Heart right ventricle (tissue), 16 donors: ENCODE measurements around the gene CCZ1. TPM values are rescaled to one million over a fixed set of nuclear protein-coding genes. Genes with fewer than 3 reads are reported as not detected.
"Not testable (repeated sequence)": the region's sequence is repeated elsewhere in the genome, so short reads cannot be mapped to it uniquely, and the experiment has no call there.

Experiments used
- ATAC-seq, 8 donors: fragments of 200-7000 bp; cut with Tn5 transposase; one replicate each; pipeline ENCODE4 v1.9.1; 2020; ENCODE audit warnings: mild to moderate bottlenecking in 8 of 8, moderate library complexity in 8 of 8, moderate number of reproducible peaks in 1 of 8
- DNase-seq, 2 donors: peaks; one replicate each; pipeline ENCODE4 v3.0.0-alpha.2; 2020
- H3K27ac ChIP-seq, 10 donors: fragments of 200-600 bp; sonication (generic) in 2 of 10; one replicate each; pipeline versions ENCODE4 v1.5.0 to v1.8.0; 2020 to 2022; ENCODE audit warnings: mild to moderate bottlenecking in 3 of 10
- H3K27me3 ChIP-seq, 7 donors: fragments of 200-600 bp; one replicate each; pipeline ENCODE4 v1.8.0; 2021 to 2022; ENCODE audit warnings: mild to moderate bottlenecking in 2 of 7
- H3K36me3 ChIP-seq, 9 donors: fragments of 200-600 bp; sonication (generic) in 1 of 9; one replicate each; pipeline versions ENCODE4 v1.5.0 to v1.8.0; 2020 to 2022; ENCODE audit warnings: mild to moderate bottlenecking in 2 of 9
- H3K4me1 ChIP-seq, 9 donors: fragments of 200-600 bp; sonication (generic) in 1 of 9; one replicate each; pipeline versions ENCODE4 v1.5.0 to v1.8.0; 2020 to 2022; ENCODE audit warnings: mild to moderate bottlenecking in 4 of 9
- H3K4me3 ChIP-seq, 10 donors: fragments of 200-600 bp; sonication (generic) in 2 of 10; one replicate each; pipeline versions ENCODE4 v1.5.0 to v1.8.0; 2020 to 2022; ENCODE audit warnings: mild to moderate bottlenecking in 7 of 10, moderate library complexity in 2 of 10
- H3K9me3 ChIP-seq, 11 donors: fragments of 200-600 bp in 10 of 11; sonication (generic) in 2 of 11; one replicate each; pipeline versions ENCODE4 v1.5.0 to v1.8.0; 2013 to 2022; ENCODE audit warnings: mild to moderate bottlenecking in 2 of 11, control low read depth in 1 of 11, moderate library complexity in 1 of 11
- WGBS, 2 donors: extraction: QIAGEN DNeasy Blood & Tissue Kit; methylation state at CpG; one replicate each; pipeline ENCODE4 v1.1.7; 2013; ENCODE audit warnings: inconsistent platforms in 1 of 2; 5-methylcytosine and 5-hydroxymethylcytosine counted together
- intact Hi-C, 10 donors: fragments of 100-400 bp; cut with DNase I; formaldehyde crosslinking; loops; one replicate each; pipeline versions ENCODE4 v1.11.1 to v1.14.2; 2022
- polyA plus RNA-seq, 2 donors: library from polyadenylated mRNA; stranded (reverse); fragments of 200-250 nt; gene quantifications; one replicate each; pipeline ENCODE4 v1.2.3, GENCODE V29; 2013
- total RNA-seq, 10 donors: library from RNA; stranded (reverse); fragmentation: NEBNext Ultra II Directional in 3 of 10; extraction: Animal tissue kit (Norgen Biotek cat#: 25700) in 3 of 10; gene quantifications; one replicate each; pipeline versions ENCODE4 v1.2.1 to v1.2.4, GENCODE V29; 2021 to 2023
- donor health status: Arrhythmogenic right ventricular cardiomyopathy.
- donor health status: ischemic (EF 13 %, LVEDD 7.1; RV severe dilation, severe dysfunction).
- donor health status: healthy with polysubstance abuse.
- donor health status: DM: no; HTN: yes; CAD: no.
- donor health status: DM: no; HTN: no; CAD: no.
- donor health status: ischemic (EF 25% LVEDD 6.9; RV normal size, moderate dysfunction).
- donor health status: ischemic (EF 25% LVEDD 5.7; RV mildly dilated, moderate dysfunction).
- donor health status: healthy.
- donor health status: DM: yes; HTN: yes; CAD: no.
- donor health status: Ischemic cardiomyopathy.
- donor health status: ischemic (EF 35%, LVEDD 5.7; RV mildly dilated, moderate dysfunction).
- donor health status: nonischemic (EF 11% LVEDD 7.7; RV severe dilation, severe dysfunction).
- donor health status: DM: yes; HTN: yes; CAD: no.
- donor health status: PGD.
- donor health status: ischemic (EF 29% LVEDD 5.4; RV normal size, mild dysfunction).
- donor health status: nonischemic (EF 23%, LVEDD 6.1; RV moderate dilation, normal function).

CCZ1 gene
- total and polyA plus RNA-seq, 12 donors: 36.7 to 73.4 (median 51.9) TPM

- H3K9me3 ChIP-seq, H3K36me3 ChIP-seq, H3K4me1 ChIP-seq, intact Hi-C loops, H3K27ac ChIP-seq, H3K27me3 ChIP-seq, DNase-seq: not testable (repeated sequence)
- ATAC-seq: peak; percentile 54 to 80 (median 72)
- peak within 1 kb of the TSS in 2 of 10 donors; percentile 14 to 27 for H3K4me3 ChIP-seq
- WGBS, 2 donors: 5 to 7% methylated on average over 9 to 21 of the region's 43 CpGs
These were observed 71.9 kb downstream of the CCZ1 start, which contains the start of gene RSPH10B for GRCh38 chr7:5970347-5970911. TSS of gene RSPH10B (minus strand) at chr7:5970689. CDS start at chr7:5967116, 3,573 bp downstream.

- intact Hi-C loops, H3K9me3 ChIP-seq, DNase-seq, H3K4me3 ChIP-seq, H3K4me1 ChIP-seq, H3K27me3 ChIP-seq, H3K27ac ChIP-seq: not testable (repeated sequence)
- peaks cover 0 to 12% (median 0%) of the 10 kb centered on the region in 9 donors for H3K36me3 ChIP-seq
- peak in 1 of 8 donors; percentile 25 for ATAC-seq
- no CpG with 5 or more reads among the region's 8 CpGs for WGBS, 2 donors
These were observed 75.0 kb downstream of the CCZ1 start for GRCh38 chr7:5973580-5973979.

Other genes with a start within 250 kb of the CCZ1 start
- gene RNF216, start 117.1 kb upstream of the CCZ1 start, total RNA-seq: 10 to 100 TPM; 21.1 to 31.5 (median 26.3) TPM
- 10 to 100 TPM; 12.8 to 13.5 TPM for gene RNF216, start 117.1 kb upstream of the CCZ1 start, polyA plus RNA-seq
- not detected for gene OCM, start 17.9 kb upstream of the CCZ1 start, total RNA-seq
- gene OCM, start 17.9 kb upstream of the CCZ1 start, polyA plus RNA-seq: not detected
- gene RSPH10B, start 72.0 kb downstream of the CCZ1 start, total RNA-seq: under 1 TPM in 2 of 10 donors, not detected in 8; 0.06 to 0.35 TPM
- gene RSPH10B, start 72.0 kb downstream of the CCZ1 start, polyA plus RNA-seq: not detected
- 1 to 10 TPM; 5.1 to 8.9 (median 6.7) TPM for gene PMS2, start 110.3 kb downstream of the CCZ1 start, total RNA-seq
- 1 to 10 TPM; 2.9 to 3.0 TPM for gene PMS2, start 110.3 kb downstream of the CCZ1 start, polyA plus RNA-seq
- 10 to 100 TPM; 41.3 to 76.4 (median 53.8) TPM for gene AIMP2, start 110.5 kb downstream of the CCZ1 start, total RNA-seq
- 10 to 100 TPM; 21.8 to 73.8 TPM for gene AIMP2, start 110.5 kb downstream of the CCZ1 start, polyA plus RNA-seq
- under 1 TPM in 3 of 10 donors, not detected in 7; 0.22 to 0.26 (median 0.25) TPM for gene ANKRD61, start 132.6 kb downstream of the CCZ1 start, total RNA-seq
- under 1 TPM in 1 of 2 donors, not detected in 1; 0.13 TPM for gene ANKRD61, start 132.6 kb downstream of the CCZ1 start, polyA plus RNA-seq
- 10 to 100 TPM; 48.9 to 67.9 (median 55.8) TPM for gene EIF2AK1, start 160.4 kb downstream of the CCZ1 start, total RNA-seq
- gene EIF2AK1, start 160.4 kb downstream of the CCZ1 start, polyA plus RNA-seq: 10 to 100 TPM; 26.0 to 26.2 TPM
- gene USP42, start 206.2 kb downstream of the CCZ1 start, total RNA-seq: 1 to 10 TPM; 3.9 to 6.4 (median 5.1) TPM
- 1 to 10 TPM; 2.4 to 3.0 TPM for gene USP42, start 206.2 kb downstream of the CCZ1 start, polyA plus RNA-seq